Cardiac muscle cell (in vitro differentiated cells and primary cell): ENCODE measurements around the gene RERG. TPM values are rescaled to one million over a fixed set of nuclear protein-coding genes. Genes with fewer than 3 reads are reported as not detected.

Experiments
- DNase-seq, 2 donors: peaks; one replicate each; pipeline versions ENCODE4 v3.0.0 to v3.0.0-alpha.2; 2010 to 2017; ENCODE audit warnings: low read depth in 1 of 2, low spot score in 1 of 2
- H3K27ac ChIP-seq: fragments of 200-600 bp; sonication (generic); 2 replicates; pipeline ENCODE4 v1.5.1; 2016
- H3K27me3 ChIP-seq: fragments of 200-600 bp; sonication (generic); 2 replicates; pipeline ENCODE4 v1.6.0; 2016; ENCODE audit warnings: control low read depth
- H3K36me3 ChIP-seq: fragments of 200-600 bp; sonication (generic); 2 replicates; pipeline ENCODE4 v1.5.1; 2016; ENCODE audit warnings: control low read depth
- H3K4me1 ChIP-seq: fragments of 200-600 bp; sonication (generic); 2 replicates; pipeline ENCODE4 v1.8.1; 2017; ENCODE audit warnings: low read depth, mild to moderate bottlenecking, mixed run types
- H3K4me3 ChIP-seq: fragments of 200-600 bp; sonication (generic); 2 replicates; pipeline ENCODE4 v1.5.1; 2016; ENCODE audit warnings: mild to moderate bottlenecking
- H3K9me3 ChIP-seq: fragments of 200-600 bp; sonication (generic); 2 replicates; pipeline ENCODE4 v1.5.1; 2017; ENCODE audit warnings: low read depth, mild to moderate bottlenecking, control low read depth
- polyA plus RNA-seq: library from polyadenylated mRNA; unstranded; fragments of >200 nt; fragmentation: Nextera tagmentation; extraction: Ambion mirVana; gene quantifications from 2 replicates; pipeline ENCODE4 v1.2.1, GENCODE V29; 2016
- total RNA-seq: library from RNA; depleted of rRNA; stranded (reverse); fragments of >200 nt; gene quantifications from 2 replicates; pipeline ENCODE4 v1.2.3, GENCODE V29; 2016
- TF ChIP-seq, protein P1 (sequence below): IDR thresholded peaks from 2 replicates; pipeline ENCODE4 v1.5.1; 2012; ENCODE audit warnings: low read depth, mild to moderate bottlenecking, low read length

The RERG gene
- total and polyA plus RNA-seq, 2 experiments from 2014 or later, result 6.5 to 14.8 TPM

GRCh38 chr12:15256761-15257160 lies 35.5 kb upstream of the RERG start:
- Histone ChIP-seq H3K36me3 (no peaks in the 10 kb centered on the region), H3K4me3 (no peak overlapping the region), H3K4me1 (no peaks in the 10 kb centered on the region), H3K27me3 (peaks cover 4% of the 10 kb centered on the region), H3K27ac (no peak overlapping the region), H3K9me3 (no peaks in the 10 kb centered on the region)
- peak in 1 of 2 donors; percentile 72 for DNase-seq
- TF ChIP-seq, protein P1, sequence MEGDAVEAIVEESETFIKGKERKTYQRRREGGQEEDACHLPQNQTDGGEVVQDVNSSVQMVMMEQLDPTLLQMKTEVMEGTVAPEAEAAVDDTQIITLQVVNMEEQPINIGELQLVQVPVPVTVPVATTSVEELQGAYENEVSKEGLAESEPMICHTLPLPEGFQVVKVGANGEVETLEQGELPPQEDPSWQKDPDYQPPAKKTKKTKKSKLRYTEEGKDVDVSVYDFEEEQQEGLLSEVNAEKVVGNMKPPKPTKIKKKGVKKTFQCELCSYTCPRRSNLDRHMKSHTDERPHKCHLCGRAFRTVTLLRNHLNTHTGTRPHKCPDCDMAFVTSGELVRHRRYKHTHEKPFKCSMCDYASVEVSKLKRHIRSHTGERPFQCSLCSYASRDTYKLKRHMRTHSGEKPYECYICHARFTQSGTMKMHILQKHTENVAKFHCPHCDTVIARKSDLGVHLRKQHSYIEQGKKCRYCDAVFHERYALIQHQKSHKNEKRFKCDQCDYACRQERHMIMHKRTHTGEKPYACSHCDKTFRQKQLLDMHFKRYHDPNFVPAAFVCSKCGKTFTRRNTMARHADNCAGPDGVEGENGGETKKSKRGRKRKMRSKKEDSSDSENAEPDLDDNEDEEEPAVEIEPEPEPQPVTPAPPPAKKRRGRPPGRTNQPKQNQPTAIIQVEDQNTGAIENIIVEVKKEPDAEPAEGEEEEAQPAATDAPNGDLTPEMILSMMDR, result no peak

DNA sequence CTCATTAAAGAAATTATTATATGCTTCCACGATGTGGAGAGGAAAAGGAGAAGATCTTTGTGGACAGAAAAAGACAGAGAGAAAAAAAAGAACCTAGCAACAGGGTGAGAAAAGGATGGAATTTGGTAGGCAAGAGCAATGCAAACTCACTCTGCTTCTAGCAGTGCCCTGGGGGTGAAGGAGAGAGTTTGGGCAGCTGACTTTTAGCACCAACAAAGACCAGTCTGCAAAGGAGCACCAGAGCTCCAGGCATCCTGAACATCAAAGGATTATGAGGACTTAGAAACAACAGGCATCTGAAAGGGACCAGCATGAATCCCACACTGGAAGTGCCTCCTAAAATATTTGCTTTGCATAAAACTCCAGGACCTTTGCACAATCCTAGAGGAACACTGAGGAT lies 32.8 kb upstream of the RERG start:
- Histone ChIP-seq H3K27me3 (peaks cover 8% of the 10 kb centered on the region), H3K27ac (no peak overlapping the region), H3K4me3 (no peak overlapping the region), H3K36me3 (no peaks in the 10 kb centered on the region), H3K9me3 (no peaks in the 10 kb centered on the region), H3K4me1 (no peaks in the 10 kb centered on the region)
- DNase-seq, result no peak
- TF ChIP-seq, protein P1, result no peak

DNA sequence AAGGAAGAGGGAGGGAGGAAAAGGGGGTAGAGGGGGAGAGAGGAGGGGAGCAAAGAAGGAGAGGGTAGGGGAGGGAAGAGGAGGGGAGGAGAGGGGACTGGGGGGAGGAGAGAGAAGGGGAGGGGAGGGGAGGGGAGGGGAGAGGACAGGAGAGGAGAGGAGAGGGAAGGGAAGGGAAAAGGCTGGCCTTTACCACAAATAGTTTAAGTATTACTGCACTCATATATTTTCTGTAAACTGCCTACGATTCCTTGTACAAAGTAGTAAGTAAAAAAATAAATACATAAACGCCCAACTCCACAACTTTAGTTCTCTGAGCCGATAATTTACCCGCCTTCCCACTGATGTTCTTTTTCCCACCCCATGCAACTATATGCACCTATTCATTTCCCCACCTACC lies 23.7 kb upstream of the RERG start:
- H3K27me3 ChIP-seq, result no peaks in the 10 kb centered on the region
- DNase-seq, result no peak
- no peak overlapping the region for H3K27ac ChIP-seq
- TF ChIP-seq, protein P1, result no peak
- H3K4me1 ChIP-seq, result no peaks in the 10 kb centered on the region
- no peaks in the 10 kb centered on the region for H3K9me3 ChIP-seq
- H3K36me3 ChIP-seq, result no peaks in the 10 kb centered on the region
- no peak overlapping the region for H3K4me3 ChIP-seq

GRCh38 chr12:15244341-15244740 lies 23.1 kb upstream of the RERG start:
- Histone ChIP-seq H3K27me3 (no peaks in the 10 kb centered on the region), H3K36me3 (no peaks in the 10 kb centered on the region), H3K27ac (no peak overlapping the region), H3K9me3 (no peaks in the 10 kb centered on the region), H3K4me3 (no peak overlapping the region), H3K4me1 (no peaks in the 10 kb centered on the region)
- DNase-seq, result no peak
- TF ChIP-seq, protein P1, result no peak

GRCh38 chr12:15243102-15243501 lies 21.9 kb upstream of the RERG start:
- Histone ChIP-seq H3K27ac (no peak overlapping the region), H3K9me3 (no peaks in the 10 kb centered on the region), H3K36me3 (no peaks in the 10 kb centered on the region), H3K27me3 (no peaks in the 10 kb centered on the region), H3K4me3 (no peak overlapping the region), H3K4me1 (no peaks in the 10 kb centered on the region)
- TF ChIP-seq, protein P1, result no peak
- no peak for DNase-seq

DNA sequence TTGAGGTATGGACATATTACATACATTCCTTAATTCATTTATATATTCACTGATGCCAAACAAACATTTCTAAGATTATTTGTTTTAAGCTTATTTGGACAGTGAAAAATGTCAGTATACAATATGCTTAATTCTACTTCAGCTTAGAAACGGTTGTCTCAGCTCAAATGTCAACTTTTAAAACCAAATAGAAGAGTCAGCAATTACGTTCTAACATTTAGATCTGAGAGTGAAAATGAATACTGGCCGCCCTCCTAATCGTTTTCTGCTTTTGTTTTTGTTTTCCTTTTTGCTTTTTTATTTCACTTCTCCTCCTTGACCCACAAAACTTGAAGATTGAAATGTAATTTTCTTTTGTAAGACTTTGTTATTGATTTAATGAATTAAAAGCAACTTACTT lies 19.7 kb upstream of the RERG start:
- Histone ChIP-seq H3K27me3 (no peaks in the 10 kb centered on the region), H3K4me3 (no peak overlapping the region), H3K27ac (no peak overlapping the region), H3K4me1 (no peaks in the 10 kb centered on the region), H3K9me3 (no peaks in the 10 kb centered on the region), H3K36me3 (no peaks in the 10 kb centered on the region)
- TF ChIP-seq, protein P1, result no peak
- DNase-seq, result no peak
